T-cell (primary cell): ENCODE measurements around the gene EVI5. TPM values are rescaled to one million over a fixed set of nuclear protein-coding genes. Genes with fewer than 3 reads are reported as not detected.

ENCODE experiments used
- ATAC-seq, 4 experiments: fragments of 200-7000 bp in 3 of 4; fragments of 150-1000 bp in 1 of 4; cut with Tn5 transposase; replicated peaks in 1 of 4; 1 replicate in 3 of 4; 2 replicates in 1 of 4; pipeline ENCODE4 v1.10.0; 2021; ENCODE audit warnings: moderate library complexity in 3 of 4, mild to moderate bottlenecking in 2 of 4, moderate number of reproducible peaks in 1 of 4
- CTCF ChIA-PET, 2 donors: fragments of 300-600 bp; sonication (Branson Sonifier 250); formaldehyde crosslinking; loops; one replicate each; lab custom pipeline; 2022; ENCODE audit warnings: antibody characterized with exemption in 2 of 2; lab: Charles Lee
- POLR2A ChIA-PET, 2 donors: fragments of 300-600 bp; sonication (Branson Sonifier 250); formaldehyde crosslinking; loops; one replicate each; lab custom pipeline; 2022; ENCODE audit warnings: antibody characterized with exemption in 2 of 2; lab: Charles Lee
- DNase-seq, 35 experiments: peaks; one replicate each; pipeline versions ENCODE4 v3.0.0 to v3.0.0-alpha.2; 2013 to 2023
- H3K27ac ChIP-seq: one replicate; pipeline ENCODE4 v1.5.1; 2013; ENCODE audit warnings: low read length
- H3K27me3 ChIP-seq, 2 experiments: replicated peaks in 1 of 2; 1 replicate in 1 of 2; 2 replicates in 1 of 2; pipeline versions ENCODE4 v1.6.1 to v1.7.0; 2013; ENCODE audit warnings: low read length in 1 of 2, mixed read lengths in 1 of 2; ENCODE audit not compliant: control insufficient read depth in 2 of 2, insufficient read depth in 2 of 2; ENCODE audit errors: extremely low read depth in 1 of 2
- H3K36me3 ChIP-seq, 2 donors: 1 replicate in 1 of 2; 2 replicates in 1 of 2; pipeline versions ENCODE4 v1.6.1 to v1.7.0; 2013; ENCODE audit warnings: low read length in 1 of 2; ENCODE audit not compliant: control insufficient read depth in 2 of 2, insufficient read depth in 1 of 2; ENCODE audit errors: extremely low read depth in 1 of 2
- H3K4me1 ChIP-seq, 2 experiments: 1 replicate in 1 of 2; 2 replicates in 1 of 2; pipeline versions ENCODE4 v1.6.1 to v1.7.0; 2013; ENCODE audit warnings: low read length in 2 of 2, mixed read lengths in 1 of 2; ENCODE audit not compliant: insufficient read depth in 2 of 2, control insufficient read depth in 1 of 2; ENCODE audit errors: extremely low read depth in 1 of 2
- H3K4me3 ChIP-seq, 2 donors: 1 replicate in 1 of 2; 2 replicates in 1 of 2; pipeline versions ENCODE4 v1.5.1 to v1.7.0; 2013; ENCODE audit warnings: mild to moderate bottlenecking in 2 of 2, low read length in 1 of 2, moderate library complexity in 1 of 2; ENCODE audit not compliant: control insufficient read depth in 1 of 2; ENCODE audit errors: extremely low read depth in 1 of 2
- H3K9me3 ChIP-seq: 2 replicates; pipeline ENCODE4 v1.7.0; 2013
- H3K27ac Mint-ChIP-seq, 2 donors: one replicate each; pipeline ENCODE4 v1.8.0; 2020 to 2021; ENCODE audit warnings: mild to moderate bottlenecking in 2 of 2, mixed read lengths in 2 of 2
- H3K27me3 Mint-ChIP-seq, 2 donors: one replicate each; pipeline ENCODE4 v1.8.0; 2021 to 2022; ENCODE audit warnings: mixed read lengths in 2 of 2
- H3K36me3 Mint-ChIP-seq: one replicate; pipeline ENCODE4 v1.8.0; 2021; ENCODE audit warnings: mixed read lengths
- H3K4me1 Mint-ChIP-seq, 3 donors: one replicate each; pipeline ENCODE4 v1.8.0; 2020 to 2022; ENCODE audit warnings: mixed read lengths in 3 of 3, mild to moderate bottlenecking in 1 of 3
- H3K4me3 Mint-ChIP-seq, 3 donors: one replicate each; pipeline ENCODE4 v1.8.0; 2020 to 2022; ENCODE audit warnings: mild to moderate bottlenecking in 3 of 3, mixed read lengths in 3 of 3, moderate library complexity in 3 of 3
- H3K9me3 Mint-ChIP-seq, 3 donors: one replicate each; pipeline ENCODE4 v1.8.0; 2020 to 2022; ENCODE audit warnings: mixed read lengths in 3 of 3
- WGBS: methylation state at CpG from one replicate; pipeline ENCODE4 v1.1.5; 2013; ENCODE audit warnings: missing lambda C conversion rate; ENCODE audit not compliant: insufficient coverage; 5-methylcytosine and 5-hydroxymethylcytosine counted together
- total RNA-seq, 35 experiments: library from RNA in 6 of 35; stranded (reverse) in 6 of 35; fragments of 120-200 nt in 1 of 35; gene quantifications; one replicate each; pipeline versions ENCODE4 v1.2.1 to v1.2.4 and lab custom pipeline; 2013 to 2026

The EVI5 gene
- total RNA-seq, 5 donors from 2014 or later (not counting 1 experiment from before 2014, with no cell fraction given): 1.5 to 2.4 (median 2.0) TPM

DNA sequence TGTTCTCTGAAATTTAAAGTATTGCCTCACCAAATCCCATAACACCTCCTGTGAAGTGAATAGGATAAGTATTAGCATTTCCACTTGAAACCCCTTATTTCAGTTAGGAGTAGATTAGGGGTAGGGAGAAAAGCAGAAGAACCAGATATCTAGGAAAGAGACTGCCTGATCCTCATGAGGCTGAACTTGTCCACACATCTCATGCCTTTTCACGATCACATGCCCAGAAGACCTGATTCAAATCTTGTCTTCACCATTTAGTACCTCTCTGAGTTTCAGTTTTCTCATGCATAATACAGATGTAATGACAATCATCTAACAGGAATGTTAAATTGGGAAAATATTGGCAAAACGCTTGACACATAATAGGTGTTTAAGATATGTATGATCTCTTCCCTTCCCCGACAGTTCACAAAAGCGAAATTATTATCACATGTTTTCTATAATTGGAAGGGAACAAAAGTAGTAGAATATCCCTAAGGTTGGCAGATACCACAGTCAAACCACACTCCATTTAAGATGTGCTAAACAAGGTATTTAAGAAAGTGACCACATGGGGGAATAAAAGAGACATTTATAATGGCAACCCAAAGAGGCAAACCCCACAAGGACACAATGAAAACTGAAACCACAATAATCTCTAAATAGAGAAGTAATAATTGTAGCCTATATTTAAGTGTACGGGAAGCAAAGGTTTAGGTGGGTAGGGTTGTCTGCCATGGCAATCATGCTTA is 323.4 kb downstream of the EVI5 start:
- Mint-ChIP-seq H3K36me3 (no peaks in the 10 kb centered on the region), H3K27me3 (no peaks in the 10 kb centered on the region), H3K9me3 (no peaks in the 10 kb centered on the region), H3K4me3 (no peak overlapping the region), H3K27ac (no peak overlapping the region), H3K4me1 (peaks cover 42 to 52% (median 46%) of the 10 kb centered on the region in 3 donors)
- DNase-seq (peak in 1 of 35 experiments; percentile 43), ATAC-seq (peak in 1 of 4 experiments; percentile 23)
- Histone ChIP-seq H3K9me3 (no peaks in the 10 kb centered on the region), H3K4me3 (no peak overlapping the region), H3K27ac (no peak overlapping the region), H3K4me1 (peaks cover 25 to 27% of the 10 kb centered on the region in 2 experiments), H3K36me3 (no peaks in the 10 kb centered on the region), H3K27me3 (no peaks in the 10 kb centered on the region)
- no CpG with 5 or more reads among the region's 5 CpGs for WGBS
- ChIA-PET POLR2A (interaction anchor here in 1 of 2 donors (0.7 kb wide), 1 partner anchor 427 kb away, joined by 4 read pairs; no protein-coding TSS in a partner anchor), CTCF (interaction anchor here (0.6 to 0.9 kb wide), 2 partner anchors 17 to 149 kb away, joined by 4 to 6 read pairs; no protein-coding TSS in a partner anchor)

DNA sequence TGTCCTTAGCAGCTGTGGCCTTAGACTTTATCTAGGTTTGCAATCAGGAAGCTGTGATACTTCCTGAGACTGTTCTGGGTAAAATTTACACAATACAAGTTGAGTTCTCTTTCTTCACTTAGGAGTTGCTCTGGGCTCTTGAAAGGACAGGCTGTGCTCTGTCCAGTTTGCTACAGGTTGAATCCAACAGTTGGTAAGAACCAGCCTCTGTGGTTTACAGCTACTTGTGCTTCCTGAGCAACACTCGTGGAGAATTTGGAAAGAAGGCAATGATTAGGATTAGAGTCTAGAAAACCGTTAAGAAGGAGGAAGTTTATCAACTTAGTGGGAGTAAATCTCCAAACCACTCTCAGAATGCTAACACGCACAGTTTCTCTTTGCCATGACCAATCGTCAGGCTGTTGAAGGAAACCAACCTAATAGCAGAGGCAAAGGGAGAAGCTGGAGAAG is 325.0 kb downstream of the EVI5 start:
- DNase-seq: no peak
- Histone ChIP-seq H3K36me3 (no peaks in the 10 kb centered on the region), H3K9me3 (no peaks in the 10 kb centered on the region), H3K4me3 (no peak overlapping the region), H3K27ac (no peak overlapping the region), H3K27me3 (no peaks in the 10 kb centered on the region), H3K4me1 (peaks cover 17 to 21% of the 10 kb centered on the region in 2 experiments)
- H3K4me1 Mint-ChIP-seq: peaks cover 35 to 39% (median 37%) of the 10 kb centered on the region in 3 donors
- no peak for ATAC-seq
- POLR2A ChIA-PET: interaction anchor here in 1 of 2 donors (0.5 kb wide), 1 partner anchor 37 kb away, joined by 10 read pairs; no protein-coding TSS in a partner anchor
- peak overlapping the region; percentile 49 to 74 for H3K27ac Mint-ChIP-seq
- CTCF ChIA-PET: no interaction called here
- H3K36me3 Mint-ChIP-seq: no peaks in the 10 kb centered on the region
- no peaks in the 10 kb centered on the region for H3K27me3 Mint-ChIP-seq
- no peaks in the 10 kb centered on the region for H3K9me3 Mint-ChIP-seq
- peak overlapping the region in 1 of 3 donors; percentile 12 for H3K4me3 Mint-ChIP-seq
- WGBS: no CpG with 5 or more reads among the region's 4 CpGs

Other genes starting within 250 kb of the EVI5 start
- gene RPL5, start 46.9 kb upstream of the EVI5 start, total RNA-seq: 1,000 to 10,000 TPM; 1,327 to 1,558 (median 1,433) TPM
- gene DIPK1A, start 176.4 kb upstream of the EVI5 start, total RNA-seq: 10 to 100 TPM in 4 of 5 donors, 1 to 10 TPM in 1; 8.9 to 16.0 (median 14.4) TPM